GM18511 (cell line): Measurements from ENCODE around the gene CAMK2G.
A peak's percentile ranks its signal among the peaks of the same experiment; 100 is the strongest.
"Not testable (repeated sequence)": the region's sequence is repeated elsewhere in the genome, so short reads cannot be mapped to it uniquely, and the experiment has no call there.

ENCODE experiments used
- ATAC-seq: cut with Tn5 transposase; IDR thresholded peaks from one replicate; pipeline ENCODE4 v1.9.1; 2021; ENCODE audit warnings: mild to moderate bottlenecking, moderate library complexity; ENCODE audit not compliant: unreplicated experiment

CAMK2G gene

GRCh38 chr10:73798927-73799560 lies 75.3 kb downstream of the CAMK2G start:
- ATAC-seq: no peak

GRCh38 chr10:73798087-73798486 lies 76.3 kb downstream of the CAMK2G start:
- no peak for ATAC-seq

GRCh38 chr10:73797324-73798025 lies 76.9 kb downstream of the CAMK2G start:
- no peak for ATAC-seq

- ATAC-seq: no peak
Measured at GRCh38 chr10:73796766-73797165, 77.6 kb downstream of the CAMK2G start.

- ATAC-seq: not testable (repeated sequence)
Measured at GRCh38 chr10:73796035-73796434, 78.3 kb downstream of the CAMK2G start.

GRCh38 chr10:73795491-73795890 lies 78.9 kb downstream of the CAMK2G start:
- ATAC-seq: not testable (repeated sequence)

GRCh38 chr10:73793456-73793855 lies 80.9 kb downstream of the CAMK2G start:
- no peak for ATAC-seq

- no peak for ATAC-seq
Measured at GRCh38 chr10:73791871-73792400, 82.4 kb downstream of the CAMK2G start.

GRCh38 chr10:73790886-73791625 lies 83.3 kb downstream of the CAMK2G start:
- ATAC-seq: no peak

- no peak for ATAC-seq
Measured at GRCh38 chr10:73789659-73790055, 84.7 kb downstream of the CAMK2G start.

GRCh38 chr10:73788864-73789658 lies 85.3 kb downstream of the CAMK2G start:
- ATAC-seq: no peak

- not testable (repeated sequence) for ATAC-seq
Measured at GRCh38 chr10:73787031-73787800, 87.1 kb downstream of the CAMK2G start.

GRCh38 chr10:73786512-73786885 lies 87.9 kb downstream of the CAMK2G start:
- no peak for ATAC-seq

- ATAC-seq: peak; percentile 23
Measured at GRCh38 chr10:73785721-73786511, 88.4 kb downstream of the CAMK2G start.

GRCh38 chr10:73785211-73785720 lies 89.1 kb downstream of the CAMK2G start, which contains the start of gene ZSWIM8:
Gene ZSWIM8 (plus strand): TSS chr10:73785606. CDS start chr10:73785879, 273 bp downstream.
- peak; percentile 83 for ATAC-seq

- ATAC-seq: no peak
Measured at GRCh38 chr10:73782749-73783085, 91.6 kb downstream of the CAMK2G start.

GRCh38 chr10:73781879-73782748 lies 92.2 kb downstream of the CAMK2G start, which contains the start of gene CHCHD1:
Gene CHCHD1 (plus strand): TSS chr10:73782048. CDS start chr10:73782076, 28 bp downstream.
- ATAC-seq: peak; percentile 56

GRCh38 chr10:73781548-73781878 lies 92.8 kb downstream of the CAMK2G start:
- peak; percentile 12 for ATAC-seq
